Peyer's patch (tissue), 4 donors: ENCODE data around the gene SLC1A2.

Experiments
- POLR2A ChIP-seq, 2 donors: fragments of 450-650 bp; IDR thresholded peaks; one replicate each; pipeline ENCODE4 v1.5.1; 2017; ENCODE audit warnings: antibody characterized with exemption in 2 of 2, mild to moderate bottlenecking in 2 of 2, moderate library complexity in 2 of 2
- TF ChIP-seq, protein P1 (sequence below), 6 experiments: fragments of 450-650 bp in 4 of 6; fragments of 200-600 bp in 2 of 6; sonication (generic) in 1 of 6; IDR thresholded peaks; one replicate each; pipeline ENCODE4 v1.5.1; 2017 to 2019; ENCODE audit warnings: antibody characterized with exemption in 6 of 6, mild to moderate bottlenecking in 3 of 6, moderate library complexity in 1 of 6

DNA sequence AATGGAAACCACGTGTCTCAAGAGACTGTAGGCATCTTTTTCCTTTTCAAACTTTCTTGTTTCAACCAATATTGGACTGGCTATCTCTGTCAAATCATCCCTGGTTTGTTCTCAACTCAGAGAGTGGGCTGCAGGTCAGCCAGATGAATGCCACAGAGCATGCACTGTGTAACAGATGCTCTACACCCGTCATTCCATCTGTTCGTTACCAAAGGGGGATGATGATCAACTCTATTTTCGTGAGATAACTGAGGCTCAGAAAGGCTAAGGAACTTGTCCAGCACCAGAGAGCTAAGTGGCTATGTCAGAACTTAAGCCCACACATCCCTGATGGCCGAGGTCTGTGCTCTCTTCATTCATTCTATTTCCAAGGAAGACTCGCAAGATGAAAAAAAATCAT lies 42.1 kb downstream of the SLC1A2 start:
- TF ChIP-seq, protein P1, sequence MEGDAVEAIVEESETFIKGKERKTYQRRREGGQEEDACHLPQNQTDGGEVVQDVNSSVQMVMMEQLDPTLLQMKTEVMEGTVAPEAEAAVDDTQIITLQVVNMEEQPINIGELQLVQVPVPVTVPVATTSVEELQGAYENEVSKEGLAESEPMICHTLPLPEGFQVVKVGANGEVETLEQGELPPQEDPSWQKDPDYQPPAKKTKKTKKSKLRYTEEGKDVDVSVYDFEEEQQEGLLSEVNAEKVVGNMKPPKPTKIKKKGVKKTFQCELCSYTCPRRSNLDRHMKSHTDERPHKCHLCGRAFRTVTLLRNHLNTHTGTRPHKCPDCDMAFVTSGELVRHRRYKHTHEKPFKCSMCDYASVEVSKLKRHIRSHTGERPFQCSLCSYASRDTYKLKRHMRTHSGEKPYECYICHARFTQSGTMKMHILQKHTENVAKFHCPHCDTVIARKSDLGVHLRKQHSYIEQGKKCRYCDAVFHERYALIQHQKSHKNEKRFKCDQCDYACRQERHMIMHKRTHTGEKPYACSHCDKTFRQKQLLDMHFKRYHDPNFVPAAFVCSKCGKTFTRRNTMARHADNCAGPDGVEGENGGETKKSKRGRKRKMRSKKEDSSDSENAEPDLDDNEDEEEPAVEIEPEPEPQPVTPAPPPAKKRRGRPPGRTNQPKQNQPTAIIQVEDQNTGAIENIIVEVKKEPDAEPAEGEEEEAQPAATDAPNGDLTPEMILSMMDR (IDR thresholded peaks at IDR 0.05), result no peak
- TF ChIP-seq POLR2A (IDR thresholded peaks at IDR 0.05), result no peak
